ENCODE results near the gene ARIH1. TPM values are rescaled to one million over a fixed set of nuclear protein-coding genes. Genes with fewer than 3 reads are reported as not detected.

Gene ARIH1
- polyA plus RNA-seq, 1 of the 3 experiments (the other 2 are of a cell fraction): 48.3 TPM

DNA sequence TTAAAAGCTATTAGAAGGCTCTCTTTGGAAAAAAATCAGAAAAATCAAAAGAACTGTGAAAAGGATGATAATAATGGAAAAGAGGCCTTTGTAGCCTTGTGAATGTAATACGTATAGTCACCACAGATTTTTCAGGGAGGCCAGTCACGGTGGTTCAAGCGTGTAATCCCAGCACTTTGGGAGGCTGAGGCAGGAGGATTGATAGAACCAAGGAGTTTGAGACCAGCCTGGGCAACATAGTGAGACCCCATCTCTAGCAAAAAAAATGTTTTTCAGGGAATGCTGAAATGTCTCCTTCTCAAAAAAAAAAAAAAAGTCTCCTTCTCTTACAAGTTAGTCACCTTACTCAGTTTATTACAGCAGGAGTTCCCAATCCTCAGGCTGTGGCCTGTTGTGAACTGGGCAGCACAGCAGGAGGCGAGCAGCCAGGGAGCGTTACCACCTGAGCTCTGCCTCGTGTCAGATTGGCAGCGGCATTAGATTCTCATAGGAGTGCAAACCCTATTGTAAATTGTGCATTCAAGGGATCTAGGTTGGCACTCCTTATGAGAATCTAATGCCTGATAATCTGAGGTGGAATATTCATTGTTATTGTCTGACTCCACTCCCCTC, 15.9 kb downstream of the ARIH1 start:
- peaks cover 3 to 16% of the 10 kb centered on the region in 2 experiments; a peak in 3 of 4 replicates for H3K4me1 ChIP-seq (ENCODE audit: control insufficient read depth in 1 of 2, insufficient read depth in 2 of 2, low read depth in 1 of 2, low read length in 1 of 2)

DNA sequence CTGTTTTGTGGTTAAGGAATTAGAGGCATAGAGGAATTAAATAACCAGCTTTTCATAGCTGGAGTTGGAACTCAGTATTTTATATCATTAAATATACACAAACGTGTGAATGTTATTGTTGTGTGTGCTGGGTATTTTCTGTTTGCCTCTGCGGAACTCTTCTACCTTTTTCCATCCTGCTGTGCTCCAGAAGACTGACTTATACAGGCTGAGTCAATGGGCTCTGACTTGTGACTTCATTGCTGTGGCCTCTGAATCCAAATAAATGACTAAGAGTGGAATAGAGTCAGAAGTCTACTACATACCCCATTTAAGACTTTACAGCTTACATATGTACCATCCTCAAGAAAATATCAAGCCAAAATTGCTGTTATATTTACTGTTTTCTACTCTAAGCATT, 17.6 kb downstream of the ARIH1 start:
- Histone ChIP-seq H3K4me1 (ENCODE audit: control insufficient read depth in 1 of 2, insufficient read depth in 2 of 2, low read depth in 1 of 2, low read length in 1 of 2) (peaks cover 3 to 16% of the 10 kb centered on the region in 2 experiments; a peak in 3 of 4 replicates), H3K9me3 (no peaks in the 10 kb centered on the region), H3K9ac (no peak overlapping the region), H3K27ac (ENCODE audit: low read depth in 2 of 2, low read length in 1 of 2) (peak overlapping the region in 1 of 2 experiments; percentile 58; a peak in 2 of 4 replicates), H3K36me3 (replicated peaks in 1 of 2; ENCODE audit: control insufficient read depth in 1 of 2, insufficient read depth in 2 of 2, low read length in 1 of 2) (peaks cover under 1 to 11% of the 10 kb centered on the region in 2 experiments), H3K9me2 (no peaks in the 10 kb centered on the region), H2AFZ (ENCODE audit: low read depth) (no peak overlapping the region), H3F3A (replicated peaks; ENCODE audit: insufficient read depth) (peaks cover 15% of the 10 kb centered on the region), H3K27me3 (ENCODE audit: insufficient read depth) (no peaks in the 10 kb centered on the region), H3K4me3 (ENCODE audit: low read depth in 2 of 2, low read length in 1 of 2) (no peak overlapping the region), H3K4me2 (peak overlapping the region; percentile 3; the same call in 1 of the 2 replicates), H4K20me1 (ENCODE audit: insufficient read depth) (peaks cover 100% of the 10 kb centered on the region), H3K79me2 (ENCODE audit: insufficient read depth) (peaks cover 100% of the 10 kb centered on the region)
- TF ChIP-seq, protein P1, sequence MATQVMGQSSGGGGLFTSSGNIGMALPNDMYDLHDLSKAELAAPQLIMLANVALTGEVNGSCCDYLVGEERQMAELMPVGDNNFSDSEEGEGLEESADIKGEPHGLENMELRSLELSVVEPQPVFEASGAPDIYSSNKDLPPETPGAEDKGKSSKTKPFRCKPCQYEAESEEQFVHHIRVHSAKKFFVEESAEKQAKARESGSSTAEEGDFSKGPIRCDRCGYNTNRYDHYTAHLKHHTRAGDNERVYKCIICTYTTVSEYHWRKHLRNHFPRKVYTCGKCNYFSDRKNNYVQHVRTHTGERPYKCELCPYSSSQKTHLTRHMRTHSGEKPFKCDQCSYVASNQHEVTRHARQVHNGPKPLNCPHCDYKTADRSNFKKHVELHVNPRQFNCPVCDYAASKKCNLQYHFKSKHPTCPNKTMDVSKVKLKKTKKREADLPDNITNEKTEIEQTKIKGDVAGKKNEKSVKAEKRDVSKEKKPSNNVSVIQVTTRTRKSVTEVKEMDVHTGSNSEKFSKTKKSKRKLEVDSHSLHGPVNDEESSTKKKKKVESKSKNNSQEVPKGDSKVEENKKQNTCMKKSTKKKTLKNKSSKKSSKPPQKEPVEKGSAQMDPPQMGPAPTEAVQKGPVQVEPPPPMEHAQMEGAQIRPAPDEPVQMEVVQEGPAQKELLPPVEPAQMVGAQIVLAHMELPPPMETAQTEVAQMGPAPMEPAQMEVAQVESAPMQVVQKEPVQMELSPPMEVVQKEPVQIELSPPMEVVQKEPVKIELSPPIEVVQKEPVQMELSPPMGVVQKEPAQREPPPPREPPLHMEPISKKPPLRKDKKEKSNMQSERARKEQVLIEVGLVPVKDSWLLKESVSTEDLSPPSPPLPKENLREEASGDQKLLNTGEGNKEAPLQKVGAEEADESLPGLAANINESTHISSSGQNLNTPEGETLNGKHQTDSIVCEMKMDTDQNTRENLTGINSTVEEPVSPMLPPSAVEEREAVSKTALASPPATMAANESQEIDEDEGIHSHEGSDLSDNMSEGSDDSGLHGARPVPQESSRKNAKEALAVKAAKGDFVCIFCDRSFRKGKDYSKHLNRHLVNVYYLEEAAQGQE (IDR thresholded peaks at IDR 0.05; ENCODE audit: low read depth, low read length): no peak
- no peak for TF ChIP-seq POLR2AphosphoS5 (IDR thresholded peaks at IDR 0.05; ENCODE audit: low read depth, low read length)
- no peak for TF ChIP-seq FOXM1 (IDR thresholded peaks at IDR 0.05; ENCODE audit: low read depth)
- peak; percentile 54; the same call in 1 of the 2 replicates for TF ChIP-seq FOSL2 (IDR thresholded peaks at IDR 0.05; ENCODE audit: borderline replicate concordance, low read depth)
- TF ChIP-seq RCOR1 (IDR thresholded peaks at IDR 0.05; ENCODE audit: low read length): no peak
- no peak for TF ChIP-seq ELF1 (IDR thresholded peaks at IDR 0.05)
- TF ChIP-seq, protein P2, sequence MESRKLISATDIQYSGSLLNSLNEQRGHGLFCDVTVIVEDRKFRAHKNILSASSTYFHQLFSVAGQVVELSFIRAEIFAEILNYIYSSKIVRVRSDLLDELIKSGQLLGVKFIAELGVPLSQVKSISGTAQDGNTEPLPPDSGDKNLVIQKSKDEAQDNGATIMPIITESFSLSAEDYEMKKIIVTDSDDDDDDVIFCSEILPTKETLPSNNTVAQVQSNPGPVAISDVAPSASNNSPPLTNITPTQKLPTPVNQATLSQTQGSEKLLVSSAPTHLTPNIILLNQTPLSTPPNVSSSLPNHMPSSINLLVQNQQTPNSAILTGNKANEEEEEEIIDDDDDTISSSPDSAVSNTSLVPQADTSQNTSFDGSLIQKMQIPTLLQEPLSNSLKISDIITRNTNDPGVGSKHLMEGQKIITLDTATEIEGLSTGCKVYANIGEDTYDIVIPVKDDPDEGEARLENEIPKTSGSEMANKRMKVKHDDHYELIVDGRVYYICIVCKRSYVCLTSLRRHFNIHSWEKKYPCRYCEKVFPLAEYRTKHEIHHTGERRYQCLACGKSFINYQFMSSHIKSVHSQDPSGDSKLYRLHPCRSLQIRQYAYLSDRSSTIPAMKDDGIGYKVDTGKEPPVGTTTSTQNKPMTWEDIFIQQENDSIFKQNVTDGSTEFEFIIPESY (IDR thresholded peaks at IDR 0.05; ENCODE audit: borderline replicate concordance, low read depth): no peak
- TF ChIP-seq, protein P3, sequence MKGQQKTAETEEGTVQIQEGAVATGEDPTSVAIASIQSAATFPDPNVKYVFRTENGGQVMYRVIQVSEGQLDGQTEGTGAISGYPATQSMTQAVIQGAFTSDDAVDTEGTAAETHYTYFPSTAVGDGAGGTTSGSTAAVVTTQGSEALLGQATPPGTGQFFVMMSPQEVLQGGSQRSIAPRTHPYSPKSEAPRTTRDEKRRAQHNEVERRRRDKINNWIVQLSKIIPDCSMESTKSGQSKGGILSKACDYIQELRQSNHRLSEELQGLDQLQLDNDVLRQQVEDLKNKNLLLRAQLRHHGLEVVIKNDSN (IDR thresholded peaks at IDR 0.05; ENCODE audit: borderline replicate concordance, low read depth): no peak
- no peak for TF ChIP-seq MXI1 (IDR thresholded peaks at IDR 0.05; ENCODE audit: low read depth, low read length)
- TF ChIP-seq, protein P4, sequence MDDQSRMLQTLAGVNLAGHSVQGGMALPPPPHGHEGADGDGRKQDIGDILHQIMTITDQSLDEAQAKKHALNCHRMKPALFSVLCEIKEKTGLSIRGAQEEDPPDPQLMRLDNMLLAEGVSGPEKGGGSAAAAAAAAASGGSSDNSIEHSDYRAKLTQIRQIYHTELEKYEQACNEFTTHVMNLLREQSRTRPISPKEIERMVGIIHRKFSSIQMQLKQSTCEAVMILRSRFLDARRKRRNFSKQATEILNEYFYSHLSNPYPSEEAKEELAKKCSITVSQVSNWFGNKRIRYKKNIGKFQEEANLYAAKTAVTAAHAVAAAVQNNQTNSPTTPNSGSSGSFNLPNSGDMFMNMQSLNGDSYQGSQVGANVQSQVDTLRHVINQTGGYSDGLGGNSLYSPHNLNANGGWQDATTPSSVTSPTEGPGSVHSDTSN (IDR thresholded peaks at IDR 0.05): peak; percentile 30; the same call in 1 of the 2 replicates
- TF ChIP-seq JUND (IDR thresholded peaks at IDR 0.05): 0 out of 2 replicates have a peak, but pooled peaks have one; percentile 32
- peak; percentile 4; the same call in 1 of the 2 replicates for TF ChIP-seq TCF12 (IDR thresholded peaks at IDR 0.05)
- no peak for TF ChIP-seq RFX5 (IDR thresholded peaks at IDR 0.05; ENCODE audit: low read length)
- no peak for DNase-seq
- ChIA-PET CTCF (no interaction called here), POLR2A (no interaction called here)
- 8% methylated on average over 2 of the region's 2 CpGs for WGBS (ENCODE audit: low lambda C conversion rate)

More for the DNA sequence above, 15.9 kb downstream of the ARIH1 start:
- H3K27me3 ChIP-seq (ENCODE audit: insufficient read depth): no peaks in the 10 kb centered on the region
- H3K36me3 ChIP-seq (replicated peaks in 1 of 2; ENCODE audit: control insufficient read depth in 1 of 2, insufficient read depth in 2 of 2, low read length in 1 of 2): peaks cover 0 to 18% of the 10 kb centered on the region in 2 experiments
- no peak overlapping the region for H3K4me2 ChIP-seq
- 84% methylated on average over 7 of the region's 7 CpGs for WGBS (ENCODE audit: low lambda C conversion rate)
- H3K79me2 ChIP-seq (ENCODE audit: insufficient read depth): peaks cover 100% of the 10 kb centered on the region
- peaks cover 15% of the 10 kb centered on the region for H3F3A ChIP-seq (replicated peaks; ENCODE audit: insufficient read depth)
- H2AFZ ChIP-seq (ENCODE audit: low read depth): no peak overlapping the region
- no peak overlapping the region for H3K9ac ChIP-seq
- no peaks in the 10 kb centered on the region for H3K9me3 ChIP-seq
- CTCF ChIA-PET: no interaction called here
- TF ChIP-seq, protein P4 (IDR thresholded peaks at IDR 0.05): no peak
- TF ChIP-seq YY1 (IDR thresholded peaks at IDR 0.05; ENCODE audit: low read depth) (no peak), FOSL2 (IDR thresholded peaks at IDR 0.05; ENCODE audit: borderline replicate concordance, low read depth) (no peak), FOXJ3 (CRISPR knock-in tag; IDR thresholded peaks at IDR 0.05) (no peak), EZH2phosphoT487 (IDR thresholded peaks at IDR 0.05; ENCODE audit: borderline replicate concordance, low read depth) (no peak)
- TF ChIP-seq, protein P5, sequence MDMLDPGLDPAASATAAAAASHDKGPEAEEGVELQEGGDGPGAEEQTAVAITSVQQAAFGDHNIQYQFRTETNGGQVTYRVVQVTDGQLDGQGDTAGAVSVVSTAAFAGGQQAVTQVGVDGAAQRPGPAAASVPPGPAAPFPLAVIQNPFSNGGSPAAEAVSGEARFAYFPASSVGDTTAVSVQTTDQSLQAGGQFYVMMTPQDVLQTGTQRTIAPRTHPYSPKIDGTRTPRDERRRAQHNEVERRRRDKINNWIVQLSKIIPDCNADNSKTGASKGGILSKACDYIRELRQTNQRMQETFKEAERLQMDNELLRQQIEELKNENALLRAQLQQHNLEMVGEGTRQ (IDR thresholded peaks at IDR 0.05; ENCODE audit: borderline replicate concordance, low read depth, low read length): no peak
- no peak overlapping the region for H3K27ac ChIP-seq (ENCODE audit: low read depth in 2 of 2, low read length in 1 of 2)
- POLR2A ChIA-PET: interaction anchor here (0.6 kb wide), 1 partner anchor 522 kb away, joined by 3 read pairs; no protein-coding TSS in a partner anchor
- DNase-seq: no peak
- peaks cover 100% of the 10 kb centered on the region for H4K20me1 ChIP-seq (ENCODE audit: insufficient read depth)
- no peak overlapping the region for H3K4me3 ChIP-seq (ENCODE audit: low read depth in 2 of 2, low read length in 1 of 2)
- H3K9me2 ChIP-seq: no peaks in the 10 kb centered on the region

All from SK-N-SH (cell line).